GM19467 (cell line): ENCODE measurements around the gene BCR.
A peak's percentile ranks its signal among the peaks of the same experiment; 100 is the strongest.
"Not testable (repeated sequence)": the region's sequence is repeated elsewhere in the genome, so short reads cannot be mapped to it uniquely, and the experiment has no call there.

Experiments
- ATAC-seq: cut with Tn5 transposase; IDR thresholded peaks from one replicate; pipeline ENCODE4 v1.9.1; 2021; ENCODE audit warnings: mild to moderate bottlenecking, moderate library complexity; ENCODE audit not compliant: unreplicated experiment

The BCR gene

DNA sequence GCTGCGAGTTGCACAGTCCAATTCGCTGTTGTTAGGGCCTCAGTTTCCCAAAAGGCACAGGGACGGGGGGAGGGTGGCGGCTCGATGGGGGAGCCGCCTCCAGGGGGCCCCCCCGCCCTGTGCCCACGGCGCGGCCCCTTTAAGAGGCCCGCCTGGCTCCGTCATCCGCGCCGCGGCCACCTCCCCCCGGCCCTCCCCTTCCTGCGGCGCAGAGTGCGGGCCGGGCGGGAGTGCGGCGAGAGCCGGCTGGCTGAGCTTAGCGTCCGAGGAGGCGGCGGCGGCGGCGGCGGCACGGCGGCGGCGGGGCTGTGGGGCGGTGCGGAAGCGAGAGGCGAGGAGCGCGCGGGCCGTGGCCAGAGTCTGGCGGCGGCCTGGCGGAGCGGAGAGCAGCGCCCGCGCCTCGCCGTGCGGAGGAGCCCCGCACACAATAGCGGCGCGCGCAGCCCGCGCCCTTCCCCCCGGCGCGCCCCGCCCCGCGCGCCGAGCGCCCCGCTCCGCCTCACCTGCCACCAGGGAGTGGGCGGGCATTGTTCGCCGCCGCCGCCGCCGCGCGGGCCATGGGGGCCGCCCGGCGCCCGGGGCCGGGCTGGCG is at the start of gene BCR:
BCR (plus strand) TSS at position 209 of the 592 bp plus-strand sequence. CDS start 452 bp downstream, outside the sequence.
- no peak for ATAC-seq

DNA sequence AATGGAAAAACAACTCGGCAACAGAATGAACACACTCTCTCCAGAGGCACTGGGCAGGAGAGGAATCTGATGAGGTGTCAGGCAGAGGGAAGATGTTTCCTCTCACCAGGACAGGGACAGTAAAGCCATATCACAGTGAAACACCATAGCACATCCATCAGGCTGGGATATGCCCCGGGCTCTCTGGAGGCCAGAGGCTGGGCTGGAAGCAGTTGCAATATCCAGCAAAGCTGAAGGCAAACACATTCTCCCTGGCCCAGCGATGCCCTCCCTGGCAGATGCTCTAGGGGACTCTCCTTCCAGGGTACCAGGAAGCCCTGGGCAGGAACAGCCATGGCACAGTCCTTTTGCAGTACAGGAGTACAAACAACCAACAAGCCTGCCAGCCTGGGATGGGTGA is 49.6 kb upstream of the BCR start:
- no peak for ATAC-seq

DNA sequence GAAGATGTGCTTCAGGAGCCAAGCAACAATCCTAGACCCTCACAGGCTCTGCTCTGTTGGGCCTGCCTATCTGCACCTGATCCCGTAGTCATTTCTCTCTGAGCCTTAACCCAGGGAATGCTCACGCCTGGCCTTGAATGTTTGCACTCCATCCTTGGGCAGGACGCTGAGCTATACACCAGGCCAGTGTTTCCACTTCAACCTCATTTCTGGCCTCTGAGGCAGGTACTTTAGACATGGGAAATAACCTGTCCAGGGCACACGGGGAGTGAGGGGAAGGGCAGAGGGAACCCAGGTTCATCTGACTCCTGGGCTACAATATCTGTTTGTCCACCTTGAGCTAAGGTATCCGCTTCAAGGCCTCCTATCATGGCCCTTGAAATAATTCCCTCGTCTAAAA is 48.4 kb upstream of the BCR start:
- ATAC-seq: no peak

DNA sequence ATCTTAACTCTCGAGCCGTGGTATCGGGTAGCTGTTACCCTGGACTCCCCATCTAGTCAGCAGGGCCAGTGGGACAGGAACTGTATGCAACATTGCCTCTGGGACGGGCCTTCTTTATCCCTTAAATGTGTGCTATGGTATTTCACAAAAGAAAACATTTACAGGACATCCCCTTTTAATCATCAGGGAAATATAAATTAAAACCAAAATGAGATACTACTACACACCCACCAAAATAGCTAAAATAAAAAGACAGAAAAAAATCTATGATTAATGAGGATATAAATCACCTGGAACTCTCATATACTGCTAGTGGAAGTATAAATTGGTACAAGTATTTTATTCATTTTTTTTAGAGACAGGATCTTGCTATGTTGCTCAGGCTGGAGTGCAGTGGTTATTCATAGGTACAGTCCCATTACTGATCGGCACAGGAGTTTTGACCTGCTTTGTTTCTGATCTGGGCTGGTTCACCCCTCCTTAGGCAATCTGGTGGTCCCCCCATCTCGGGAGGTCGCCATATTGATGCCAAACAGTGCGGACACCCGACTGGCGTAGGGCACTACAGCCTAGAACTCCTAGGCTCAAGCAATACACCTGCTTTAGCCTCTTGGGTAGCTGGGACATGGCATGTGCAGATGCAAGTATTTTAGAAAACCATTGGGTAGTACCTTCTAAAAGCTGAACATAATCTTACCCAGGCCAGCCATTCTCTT is 47.8 kb upstream of the BCR start:
- ATAC-seq: no peak

DNA sequence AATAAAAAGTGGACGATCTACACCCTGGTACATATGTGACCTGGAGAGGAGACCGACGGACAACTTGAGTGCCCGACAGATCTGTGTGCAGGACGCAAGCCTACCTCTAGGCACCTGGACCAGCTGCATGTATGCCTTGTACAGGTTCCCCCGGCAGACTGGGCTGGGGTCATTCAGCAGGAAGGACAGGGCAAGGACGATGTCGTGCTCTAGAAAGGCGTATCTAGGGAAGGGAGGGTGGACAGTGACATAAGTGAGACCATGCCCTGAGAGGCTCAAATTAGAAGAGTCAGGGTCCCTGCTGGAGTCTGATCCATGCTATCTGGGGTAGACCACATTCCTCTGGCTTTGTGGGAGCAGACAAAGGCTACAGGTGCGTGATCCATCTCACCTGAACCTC is 46.4 kb upstream of the BCR start:
- ATAC-seq: no peak

DNA sequence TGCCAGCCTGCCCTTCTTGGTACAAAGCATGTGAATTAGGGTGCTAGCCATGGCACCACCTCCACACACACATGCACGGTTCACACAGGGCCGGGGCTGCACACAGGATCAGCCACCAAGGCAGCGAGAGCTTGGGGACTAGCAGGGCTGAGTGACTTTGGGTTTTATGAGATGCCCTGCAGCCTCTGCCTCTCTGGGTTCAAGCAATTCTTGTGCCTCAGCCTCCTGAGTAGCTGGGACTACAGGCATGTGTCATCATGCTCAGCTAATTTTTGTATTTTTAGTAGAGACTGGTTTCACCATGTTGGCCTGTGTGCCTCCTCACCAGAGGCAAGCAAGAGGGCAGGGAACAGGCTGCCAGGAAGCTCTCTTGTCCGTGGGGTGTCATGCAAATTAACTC is 43.3 kb upstream of the BCR start:
- ATAC-seq: not testable (repeated sequence)

DNA sequence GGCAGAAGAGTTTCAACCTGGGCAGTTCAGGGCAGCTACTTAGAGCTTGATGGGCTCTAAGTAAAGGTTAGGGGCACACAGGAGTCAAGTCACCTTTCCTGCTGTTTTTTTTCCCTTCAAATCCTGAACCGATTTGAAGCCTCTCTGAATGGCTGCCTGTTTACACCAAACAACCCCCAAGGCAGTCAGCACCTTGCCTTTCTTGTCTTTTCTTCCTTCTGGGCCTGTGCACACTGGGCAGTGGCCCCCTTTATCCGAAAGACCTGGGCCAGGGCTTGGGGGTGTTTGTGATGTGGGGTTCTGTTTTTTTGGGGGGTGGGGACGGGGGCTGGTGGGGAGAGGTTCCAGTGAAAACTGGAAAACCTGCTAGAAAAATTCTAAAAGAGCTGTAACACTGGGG is 42.8 kb upstream of the BCR start:
- ATAC-seq: no peak

DNA sequence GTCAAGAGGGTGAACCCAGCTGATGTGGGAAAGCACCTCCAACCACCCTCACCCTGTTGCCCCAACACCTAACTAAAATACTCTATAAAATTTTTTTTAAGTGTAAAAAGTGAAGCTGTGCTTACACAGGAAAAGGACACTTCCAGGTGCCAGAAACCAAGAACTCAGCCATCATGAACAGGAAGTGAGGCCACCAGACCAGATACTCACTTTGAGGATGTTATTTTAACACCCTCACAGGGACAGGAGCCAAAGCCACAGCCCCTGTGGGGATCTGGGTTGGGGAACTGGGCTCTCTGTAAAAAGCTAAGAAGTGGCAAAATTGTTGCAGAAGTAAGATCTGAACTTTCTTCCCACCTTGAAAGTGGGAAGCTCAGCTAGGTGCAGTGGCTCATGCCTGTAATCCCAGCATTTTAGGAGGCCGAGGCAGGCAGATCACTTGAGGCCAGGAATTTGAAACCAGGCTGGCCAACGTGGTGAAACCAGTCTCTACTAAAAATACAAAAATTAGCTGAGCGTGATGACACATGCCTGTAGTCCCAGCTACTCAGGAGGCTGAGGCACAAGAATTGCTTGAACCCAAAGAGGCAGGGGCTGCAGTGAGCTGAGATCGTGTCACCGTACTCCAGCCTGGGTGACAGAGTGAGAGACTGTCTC is 42.3 kb upstream of the BCR start:
- ATAC-seq: peak; percentile 33

DNA sequence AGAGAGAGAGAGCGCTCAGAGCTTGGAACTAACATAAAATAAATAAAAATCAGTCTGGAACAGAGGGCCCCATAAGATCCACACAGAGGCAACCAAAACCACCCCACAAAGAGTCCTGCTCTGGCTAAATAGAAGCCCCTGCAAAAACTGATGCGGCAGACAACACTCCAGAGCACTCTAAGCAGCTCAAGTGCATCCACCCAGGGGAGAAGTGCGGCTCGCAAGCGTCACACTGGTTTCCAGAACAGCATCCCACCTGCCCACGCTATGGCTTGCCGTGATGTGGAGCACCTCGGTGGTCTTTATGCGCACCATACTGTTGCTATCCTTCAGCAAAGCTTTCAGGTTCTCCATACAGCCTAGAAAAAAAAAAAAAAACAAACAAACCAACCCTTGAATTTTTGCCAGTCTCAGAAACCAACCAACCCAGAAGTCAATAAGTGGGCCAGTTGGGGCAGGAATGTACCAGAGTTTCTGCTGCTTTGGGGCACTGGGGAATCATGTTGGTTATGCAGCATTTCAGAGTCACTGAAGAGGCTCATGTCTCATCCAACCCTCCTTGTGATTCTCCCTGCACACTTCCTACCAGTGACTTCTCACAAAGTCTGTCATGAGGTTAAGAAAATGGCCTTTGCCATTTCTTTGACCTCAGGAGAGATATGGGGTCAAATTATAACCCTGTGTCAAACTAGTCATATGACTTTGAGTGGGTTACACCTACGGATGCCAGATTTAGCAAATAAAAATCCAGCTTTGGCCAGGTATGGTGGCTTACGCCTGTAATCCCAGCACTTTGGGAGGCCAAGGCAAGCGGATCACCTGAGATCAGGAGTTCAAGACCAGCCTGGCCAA is 41.5 kb upstream of the BCR start:
- ATAC-seq: no peak

DNA sequence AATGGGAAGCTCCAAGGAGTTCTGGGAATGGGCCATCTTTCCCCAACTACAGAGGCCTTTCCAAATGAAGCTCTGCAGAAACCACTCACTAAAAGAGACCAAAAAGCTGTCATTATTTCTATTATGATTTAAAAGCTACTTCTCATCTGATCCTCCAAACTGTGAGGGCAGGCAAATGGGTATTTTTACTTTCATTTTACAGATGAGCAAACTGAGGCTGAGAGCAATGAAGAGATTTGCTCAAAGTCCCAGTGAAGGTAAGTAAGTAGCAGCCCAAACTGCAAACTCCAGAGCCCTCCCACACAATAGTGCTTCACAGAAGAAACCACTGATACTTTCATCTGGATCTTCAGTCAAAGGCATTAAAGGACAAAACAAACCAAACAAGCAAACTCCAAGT is 39.9 kb upstream of the BCR start:
- ATAC-seq: no peak

DNA sequence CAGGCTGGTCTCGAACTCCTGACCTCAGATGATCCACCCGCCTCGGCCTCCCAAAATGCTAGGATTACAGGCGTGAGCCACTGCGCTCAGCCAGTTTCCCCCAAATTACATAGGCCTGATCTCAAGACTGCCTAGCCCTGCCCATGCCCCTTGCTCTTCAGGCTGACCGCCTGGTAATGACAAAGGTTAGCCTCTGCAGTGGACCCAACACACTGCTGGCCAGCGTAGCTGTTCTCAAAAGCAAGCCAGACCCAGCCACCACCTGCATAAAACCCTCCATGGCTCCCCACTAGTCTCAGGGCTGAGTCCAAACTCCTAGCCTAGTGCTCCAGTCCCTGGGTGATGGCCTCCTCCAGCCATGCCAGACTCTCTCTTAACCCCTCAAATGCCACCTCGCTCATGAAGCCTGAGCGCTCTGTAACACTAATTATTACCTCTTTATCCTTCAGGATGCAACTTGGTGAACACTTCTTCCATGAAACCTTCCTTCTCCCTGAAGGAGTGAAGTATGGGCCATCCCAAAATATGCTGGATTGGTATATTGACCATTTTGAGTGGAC is 37.7 kb upstream of the BCR start:
- no peak for ATAC-seq

DNA sequence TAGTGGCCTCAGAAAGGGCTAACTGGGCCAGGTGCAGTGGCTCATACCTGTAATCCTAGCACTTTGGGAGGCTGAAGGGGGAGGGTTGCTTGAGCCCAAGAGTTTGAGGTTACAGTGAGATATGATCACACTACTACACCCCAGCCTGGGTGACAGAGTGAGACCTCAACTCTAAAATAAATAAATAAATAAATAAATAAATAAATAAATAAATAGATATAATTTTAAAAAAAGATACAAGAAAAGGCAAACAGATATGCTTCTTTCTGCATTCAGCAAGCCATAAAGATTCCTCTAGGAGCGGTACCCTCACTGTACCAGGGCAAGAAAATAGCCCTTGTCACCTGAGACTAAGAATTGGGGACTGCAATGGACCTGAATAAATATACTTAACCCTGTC is 37.2 kb upstream of the BCR start:
- no peak for ATAC-seq

DNA sequence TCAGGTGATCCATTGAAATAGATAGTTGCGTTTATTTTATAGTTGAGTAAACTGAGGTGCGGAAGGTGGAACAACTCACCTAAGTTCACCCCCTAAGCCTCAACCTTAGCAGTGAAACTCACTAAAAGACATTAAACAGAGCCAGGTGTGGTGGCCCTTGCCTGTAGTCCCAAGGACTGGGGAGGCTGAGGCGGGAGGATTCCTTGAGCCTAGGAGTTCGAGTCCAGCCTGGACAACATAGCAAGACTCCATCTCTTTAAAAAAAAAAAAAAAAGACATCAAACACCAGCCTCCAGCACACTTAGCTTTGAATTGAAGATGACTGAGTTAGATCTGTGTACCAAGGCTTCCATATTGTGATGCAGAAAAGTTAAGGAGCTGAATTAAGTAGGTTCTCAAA is 35.9 kb upstream of the BCR start:
- ATAC-seq: no peak

DNA sequence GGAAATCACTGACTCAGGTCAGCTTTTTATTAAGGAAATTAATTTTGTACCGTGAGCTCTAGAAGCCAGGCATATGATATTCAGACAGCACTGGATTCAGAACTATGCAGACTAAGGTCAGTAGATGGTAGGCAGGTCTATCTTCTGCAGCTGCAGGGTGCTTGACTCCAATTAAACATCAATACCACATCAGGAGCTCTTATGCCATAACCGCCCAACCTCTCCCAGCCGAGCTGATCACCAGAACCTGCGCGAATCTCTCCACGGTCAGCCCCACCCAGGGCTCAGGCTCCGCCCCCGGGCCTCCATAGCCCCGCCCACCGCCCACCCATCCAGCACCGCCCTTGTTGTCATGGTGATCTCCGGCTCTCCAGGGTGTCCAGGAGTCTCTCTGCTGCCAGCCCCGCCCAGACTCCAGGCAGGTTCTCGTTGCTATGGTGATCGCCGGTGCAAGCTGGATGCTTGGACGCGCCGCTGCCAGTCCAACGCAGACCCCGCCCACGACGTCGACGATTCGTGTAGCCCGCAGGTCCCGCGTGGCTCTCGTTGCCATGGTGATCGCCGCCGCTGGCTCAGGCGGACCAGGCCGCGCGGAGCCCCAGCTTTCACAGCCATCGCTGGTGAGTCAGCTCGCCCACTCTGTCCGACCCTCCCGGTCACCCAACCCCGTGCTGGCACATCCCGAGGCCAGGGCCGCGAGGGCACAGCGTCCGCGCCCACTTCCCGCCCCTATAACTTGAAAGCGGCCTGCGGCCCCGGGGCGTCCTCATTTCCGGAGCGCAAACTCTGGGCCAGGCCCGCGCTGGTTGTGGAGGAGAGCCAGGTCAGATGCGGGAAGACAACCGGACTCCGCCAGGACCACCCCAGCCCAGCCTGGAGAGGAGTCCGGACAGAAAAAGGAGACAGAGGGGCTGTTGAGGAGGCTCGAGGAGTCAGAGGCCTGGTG is 35.1 kb upstream of the BCR start, which contains the start of gene RAB36:
RAB36 (plus strand) TSS at position 546 of the 946 bp plus-strand sequence. CDS start 1,140 bp downstream, outside the sequence.
- no peak for ATAC-seq

DNA sequence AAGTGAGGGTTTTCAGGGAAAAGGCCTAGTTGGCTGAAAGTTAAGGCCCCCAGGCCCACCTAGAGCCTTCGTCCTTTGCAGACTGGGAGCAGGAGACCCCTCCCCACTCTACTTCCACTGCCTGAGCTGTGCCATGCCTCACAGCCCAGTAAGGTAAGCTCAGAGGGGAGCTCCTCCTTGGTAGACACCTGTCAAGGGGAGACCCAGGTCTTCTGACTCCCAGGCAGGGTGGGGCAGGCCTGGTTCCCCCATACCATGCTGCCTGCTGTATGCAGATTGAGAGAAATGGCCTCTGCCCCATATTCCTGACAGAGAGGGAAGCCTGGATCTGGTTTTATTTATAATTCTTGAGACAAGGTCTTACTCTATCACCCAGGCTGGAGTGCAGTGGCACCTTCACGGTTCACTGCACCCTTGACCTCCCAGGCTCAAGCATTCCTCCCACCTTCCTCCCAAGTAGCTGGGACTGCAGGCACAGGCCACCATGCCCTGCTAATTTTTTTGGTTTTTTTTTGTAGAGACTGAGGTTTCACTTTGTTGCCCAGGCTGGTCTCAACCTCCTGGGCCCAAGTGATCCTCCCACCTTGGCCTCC is 34.3 kb upstream of the BCR start:
- ATAC-seq: no peak

DNA sequence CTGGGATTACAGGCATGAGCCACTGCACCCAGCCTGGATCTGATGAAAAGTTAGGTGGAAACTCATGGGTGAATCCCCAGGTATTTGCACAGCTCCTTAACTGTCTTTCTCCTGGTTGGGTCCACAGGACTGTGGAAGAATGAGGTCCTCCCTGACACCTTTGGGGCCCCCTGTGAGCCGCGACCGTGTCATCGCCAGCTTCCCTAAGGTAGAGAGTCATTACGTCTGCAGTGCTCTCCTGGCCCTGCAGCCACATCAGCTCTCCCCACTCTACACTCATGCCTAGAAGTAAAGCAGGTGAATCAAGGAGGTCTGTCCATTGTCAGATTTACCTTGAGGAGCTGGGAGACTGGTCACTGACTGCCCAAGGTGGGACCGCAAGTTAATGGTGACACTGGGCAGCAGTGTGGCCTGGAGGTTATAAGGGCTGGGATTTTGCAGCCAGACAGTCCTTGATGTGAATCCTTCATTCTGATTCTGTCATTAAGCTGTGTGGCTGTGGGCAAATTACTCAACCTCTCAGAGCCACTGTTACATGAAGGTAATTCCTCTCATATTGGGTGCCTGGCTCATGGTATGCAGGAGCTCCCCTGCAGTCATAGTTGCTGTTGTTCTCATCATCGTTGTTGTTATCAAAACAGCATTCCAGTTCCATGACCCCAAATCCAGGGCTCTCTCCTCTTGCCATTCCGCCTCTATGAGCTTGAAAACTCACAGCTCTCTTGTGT is 33.7 kb upstream of the BCR start:
- no peak for ATAC-seq

DNA sequence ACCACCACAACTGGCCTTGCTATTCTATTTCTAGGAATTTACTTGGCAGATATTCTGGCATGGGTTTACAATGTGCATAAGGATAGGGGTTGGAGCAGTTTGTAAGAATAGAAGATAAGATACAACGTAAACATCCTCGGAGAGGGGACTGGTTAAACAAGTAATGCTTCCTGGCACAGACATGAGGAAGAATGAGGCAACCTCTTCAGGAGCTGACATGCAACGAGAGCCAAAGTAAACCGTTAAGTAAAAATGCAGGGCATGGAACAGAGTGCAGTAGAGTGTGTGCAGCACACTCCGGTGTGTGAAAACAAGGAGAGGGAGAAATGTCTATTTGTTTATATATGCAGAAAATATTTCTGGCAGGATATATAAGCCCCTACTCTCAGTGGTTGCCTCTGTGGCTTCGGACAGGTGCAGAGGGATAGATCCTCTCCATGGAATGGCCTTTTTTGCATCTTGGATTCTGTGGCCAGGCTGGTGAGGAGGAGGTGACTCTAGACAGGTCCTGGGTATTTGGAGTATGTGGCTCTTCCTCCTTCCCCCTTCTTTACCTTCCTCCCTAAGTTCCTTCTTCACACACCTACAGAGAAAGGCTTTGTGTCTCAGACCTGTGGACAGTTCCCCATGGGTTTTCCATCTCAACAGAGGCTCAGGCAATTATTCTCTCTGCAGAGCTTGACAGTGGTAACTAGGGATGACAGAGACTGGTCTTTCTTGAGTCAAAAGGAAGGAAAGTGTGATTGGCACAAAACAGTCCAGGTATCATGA is 32.5 kb upstream of the BCR start:
- no peak for ATAC-seq

DNA sequence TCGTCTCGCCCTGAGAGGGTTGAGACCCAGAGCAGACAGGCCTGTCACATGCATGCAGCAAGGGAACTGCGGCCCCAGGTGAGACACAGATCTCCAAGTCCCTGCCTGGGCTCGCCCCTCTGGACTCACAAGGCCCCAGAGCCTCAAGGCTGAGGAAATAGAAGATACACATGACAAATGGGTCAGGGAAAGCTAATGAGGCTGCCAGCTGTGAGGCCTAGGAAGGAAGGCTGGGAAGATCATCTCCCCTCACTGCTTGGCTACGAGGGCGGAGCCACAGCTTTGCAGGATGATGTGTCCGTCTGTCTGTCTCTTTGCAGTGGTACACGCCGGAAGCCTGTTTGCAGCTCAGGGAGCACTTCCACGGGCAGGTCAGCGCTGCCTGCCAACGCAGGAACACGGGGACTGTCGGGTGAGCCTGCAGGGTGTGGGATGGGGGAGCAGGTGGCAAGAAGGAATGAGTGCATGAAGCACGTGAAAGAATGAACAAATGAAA is 30.5 kb upstream of the BCR start:
- no peak for ATAC-seq
